Esophagus muscularis mucosa (tissue), 4 donors: ENCODE results near the gene RASAL2. TPM values are rescaled to one million over a fixed set of nuclear protein-coding genes. Genes with fewer than 3 reads are reported as not detected.

ENCODE experiments used
- DNase-seq: peaks from one replicate; pipeline ENCODE4 v3.0.0-alpha.2; 2017; ENCODE audit errors: extremely low spot score
- H3K27ac ChIP-seq, 4 donors: fragments of 200-600 bp; sonication (generic); replicated peaks in 1 of 4; 1 replicate in 3 of 4; 2 replicates in 1 of 4; pipeline ENCODE4 v1.5.1; 2016 to 2019; ENCODE audit warnings: mild to moderate bottlenecking in 1 of 4
- H3K27me3 ChIP-seq, 4 donors: fragments of 200-600 bp; sonication (generic); one replicate each; pipeline versions ENCODE4 v1.5.1 to v1.6.0; 2016 to 2019
- H3K36me3 ChIP-seq, 4 donors: fragments of 200-600 bp; sonication (generic); one replicate each; pipeline ENCODE4 v1.5.1; 2016 to 2019
- H3K4me1 ChIP-seq, 4 donors: fragments of 200-600 bp; sonication (generic); one replicate each; pipeline ENCODE4 v1.5.1; 2016 to 2019
- H3K4me3 ChIP-seq, 4 donors: fragments of 200-600 bp; sonication (generic); 1 replicate in 2 of 4; 2 replicates in 2 of 4; pipeline ENCODE4 v1.5.1; 2016 to 2019; ENCODE audit warnings: mild to moderate bottlenecking in 4 of 4, moderate library complexity in 1 of 4
- H3K9me3 ChIP-seq, 4 donors: fragments of 200-600 bp; sonication (generic); 1 replicate in 3 of 4; 2 replicates in 1 of 4; pipeline ENCODE4 v1.5.1; 2016 to 2019
- EP300 ChIP-seq: sonication (generic); formaldehyde crosslinking; IDR thresholded peaks from one replicate; pipeline ENCODE4 v1.6.1; 2017; ENCODE audit warnings: antibody characterized with exemption
- POLR2A ChIP-seq: fragments of 450-650 bp; IDR thresholded peaks from one replicate; pipeline ENCODE4 v1.6.1; 2017; ENCODE audit warnings: antibody characterized with exemption, moderate library complexity, mild to moderate bottlenecking, low read depth
- POLR2AphosphoS5 ChIP-seq, 2 donors: sonication (generic); formaldehyde crosslinking; IDR thresholded peaks; one replicate each; pipeline ENCODE4 v1.6.1; 2017; ENCODE audit warnings: antibody characterized with exemption in 2 of 2
- WGBS: methylation state at CpG from one replicate; pipeline ENCODE4 v1.1.5; 2018; 5-methylcytosine and 5-hydroxymethylcytosine counted together
- intact Hi-C: fragments of 100-400 bp; cut with DNase I; formaldehyde crosslinking; loops from one replicate; pipeline ENCODE4 v1.15.1; 2023
- total RNA-seq, 4 donors: library from RNA; depleted of rRNA; stranded (reverse); fragments of >200 nt; gene quantifications; one replicate each; pipeline versions ENCODE4 v1.1.0 to v1.2.1, GENCODE V29; 2016
- TF ChIP-seq, protein P1 (sequence below), 3 experiments: fragments of 200-600 bp in 2 of 3; fragments of 450-650 bp in 1 of 3; sonication (generic) in 2 of 3; IDR thresholded peaks; one replicate each; pipeline ENCODE4 v1.5.1; 2017 to 2019; ENCODE audit warnings: antibody characterized with exemption in 3 of 3, mild to moderate bottlenecking in 2 of 3, moderate library complexity in 1 of 3

Gene RASAL2
- total RNA-seq, 4 donors from 2014 or later: 11.6 to 30.0 (median 22.3) TPM

- intact Hi-C loops: no loop called here
- Histone ChIP-seq H3K36me3 (no peaks in the 10 kb centered on the region), H3K27me3 (no peaks in the 10 kb centered on the region), H3K4me3 (no peak overlapping the region), H3K27ac (no peak overlapping the region), H3K9me3 (no peaks in the 10 kb centered on the region), H3K4me1 (peaks cover 0 to 5% (median 3%) of the 10 kb centered on the region in 4 donors)
- DNase-seq: no peak
- whole genome bisulfite sequencing: 95% methylated on average over 2 of the region's 2 CpGs
- TF ChIP-seq, protein P1, sequence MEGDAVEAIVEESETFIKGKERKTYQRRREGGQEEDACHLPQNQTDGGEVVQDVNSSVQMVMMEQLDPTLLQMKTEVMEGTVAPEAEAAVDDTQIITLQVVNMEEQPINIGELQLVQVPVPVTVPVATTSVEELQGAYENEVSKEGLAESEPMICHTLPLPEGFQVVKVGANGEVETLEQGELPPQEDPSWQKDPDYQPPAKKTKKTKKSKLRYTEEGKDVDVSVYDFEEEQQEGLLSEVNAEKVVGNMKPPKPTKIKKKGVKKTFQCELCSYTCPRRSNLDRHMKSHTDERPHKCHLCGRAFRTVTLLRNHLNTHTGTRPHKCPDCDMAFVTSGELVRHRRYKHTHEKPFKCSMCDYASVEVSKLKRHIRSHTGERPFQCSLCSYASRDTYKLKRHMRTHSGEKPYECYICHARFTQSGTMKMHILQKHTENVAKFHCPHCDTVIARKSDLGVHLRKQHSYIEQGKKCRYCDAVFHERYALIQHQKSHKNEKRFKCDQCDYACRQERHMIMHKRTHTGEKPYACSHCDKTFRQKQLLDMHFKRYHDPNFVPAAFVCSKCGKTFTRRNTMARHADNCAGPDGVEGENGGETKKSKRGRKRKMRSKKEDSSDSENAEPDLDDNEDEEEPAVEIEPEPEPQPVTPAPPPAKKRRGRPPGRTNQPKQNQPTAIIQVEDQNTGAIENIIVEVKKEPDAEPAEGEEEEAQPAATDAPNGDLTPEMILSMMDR (IDR thresholded peaks at IDR 0.05): no peak
- TF ChIP-seq POLR2AphosphoS5 (IDR thresholded peaks at IDR 0.05) (no peak), EP300 (no peak), POLR2A (no peak)
Observed at GRCh38 chr1:178146436-178146835, 52.5 kb downstream of the RASAL2 start.

GRCh38 chr1:178150610-178151009, 56.7 kb downstream of the RASAL2 start:
- Histone ChIP-seq H3K4me1 (peaks cover 0 to 9% (median 4%) of the 10 kb centered on the region in 4 donors), H3K27me3 (no peaks in the 10 kb centered on the region), H3K27ac (no peak overlapping the region), H3K4me3 (no peak overlapping the region), H3K9me3 (no peaks in the 10 kb centered on the region), H3K36me3 (no peaks in the 10 kb centered on the region)
- intact Hi-C loops: no loop called here
- 0% methylated on average over 1 of the region's 1 CpG for WGBS
- no peak for DNase-seq
- TF ChIP-seq EP300 (no peak), POLR2AphosphoS5 (IDR thresholded peaks at IDR 0.05) (no peak), POLR2A (no peak)
- TF ChIP-seq, protein P1 (IDR thresholded peaks at IDR 0.05): no peak

- Histone ChIP-seq H3K36me3 (no peaks in the 10 kb centered on the region), H3K9me3 (no peaks in the 10 kb centered on the region), H3K4me3 (no peak overlapping the region), H3K27me3 (no peaks in the 10 kb centered on the region), H3K4me1 (peaks cover 0 to 6% (median 4%) of the 10 kb centered on the region in 4 donors), H3K27ac (no peak overlapping the region)
- intact Hi-C loops: no loop called here
- TF ChIP-seq POLR2A: no peak
- no peak for TF ChIP-seq EP300
- TF ChIP-seq, protein P1 (IDR thresholded peaks at IDR 0.05): no peak
- no peak for TF ChIP-seq POLR2AphosphoS5 (IDR thresholded peaks at IDR 0.05)
- DNase-seq: no peak
- 73% methylated on average over 1 of the region's 1 CpG for WGBS
Observed at GRCh38 chr1:178151831-178152230, 57.9 kb downstream of the RASAL2 start.

DNA sequence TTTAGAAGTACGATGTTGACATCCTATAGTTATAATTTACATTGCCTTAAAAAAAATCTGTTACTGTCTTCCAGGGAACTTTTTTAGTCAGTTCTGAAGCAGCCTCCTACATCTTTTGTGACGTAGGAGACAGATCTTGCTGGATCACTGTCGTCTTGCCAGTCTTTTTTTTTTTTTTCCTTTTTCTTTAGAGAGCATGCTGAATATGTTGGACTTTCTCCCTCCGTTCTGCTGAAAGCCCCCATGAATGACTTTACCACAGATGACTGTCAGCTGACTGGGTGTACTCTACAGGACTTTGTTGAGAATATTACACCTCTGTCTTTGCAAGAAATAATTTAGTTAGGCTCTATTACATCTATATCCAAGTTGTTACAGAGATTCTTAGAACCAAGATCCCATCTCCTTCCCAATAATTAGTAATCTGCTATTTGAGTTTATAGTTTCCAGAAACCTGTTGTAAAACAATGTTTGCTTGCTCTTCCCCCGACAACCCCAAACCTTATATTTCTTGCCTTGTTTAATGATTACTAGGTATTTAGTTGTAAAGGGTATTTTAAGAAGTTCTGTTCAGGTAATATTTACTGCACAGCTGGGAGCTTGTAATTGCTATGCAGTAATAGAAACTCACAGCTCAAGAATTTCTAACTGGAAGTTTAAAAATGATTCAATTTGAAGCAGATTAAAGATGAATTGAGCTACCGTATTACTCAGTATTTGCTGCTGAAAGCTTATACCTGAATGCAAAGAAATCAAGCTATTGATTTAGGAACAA, 61.8 kb downstream of the RASAL2 start:
- no peak for DNase-seq
- no peak overlapping the region for H3K4me3 ChIP-seq
- intact Hi-C loops: no loop called here
- H3K36me3 ChIP-seq: no peaks in the 10 kb centered on the region
- H3K9me3 ChIP-seq: no peaks in the 10 kb centered on the region
- WGBS: 77% methylated on average over 6 of the region's 6 CpGs
- no peaks in the 10 kb centered on the region for H3K27me3 ChIP-seq
- no peak overlapping the region for H3K27ac ChIP-seq
- no peak for TF ChIP-seq POLR2A
- TF ChIP-seq POLR2AphosphoS5 (IDR thresholded peaks at IDR 0.05): no peak
- TF ChIP-seq EP300: no peak
- TF ChIP-seq, protein P1 (IDR thresholded peaks at IDR 0.05): no peak
- peaks cover 0 to 4% (median 3%) of the 10 kb centered on the region in 4 donors for H3K4me1 ChIP-seq
